ENCODE results near the gene CKS1B. TPM values are rescaled to one million over a fixed set of nuclear protein-coding genes. Genes with fewer than 3 reads are reported as not detected.

CKS1B gene
- total RNA-seq, 4 donors from 2014 or later = 3.6 to 15.7 (median 7.9) TPM

DNA sequence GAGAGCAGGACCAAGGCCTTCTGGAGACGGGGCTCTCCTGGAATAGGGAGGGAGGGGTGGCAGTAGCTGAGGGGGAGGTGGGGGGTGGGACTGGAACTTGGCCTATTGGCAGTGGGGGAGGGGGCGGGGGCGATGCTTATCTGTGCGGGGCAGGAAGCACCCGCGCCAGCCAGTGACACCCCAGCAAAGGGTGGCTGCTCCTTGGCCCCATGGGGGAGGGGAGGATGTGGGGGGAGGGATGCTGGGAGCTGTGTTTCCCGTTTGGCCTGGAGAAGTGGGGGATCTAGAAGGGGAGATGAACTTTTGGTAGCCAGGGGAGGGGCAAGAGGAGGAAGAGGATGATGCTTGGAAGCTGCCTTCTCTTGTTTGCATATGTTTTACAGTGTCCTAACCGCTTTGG is 39.2 kb downstream of the CKS1B start:
- H3K9me3 ChIP-seq = no peaks in the 10 kb centered on the region
- in situ Hi-C loops (cut with MboI; ENCODE audit: low sequenced_read_pairs in 4 of 4) = loop anchor here in 2 of 4 donors (10.0 kb wide), 1 partner anchor 49 kb away; the partner anchor contains the start of gene PYGO2 (in 2 of the 2)
- no peaks in the 10 kb centered on the region for H3K27me3 ChIP-seq
- H3K4me3 ChIP-seq = no peak overlapping the region
- DNase-seq (no peak), ATAC-seq (no peak)
- H3K27ac ChIP-seq = peak overlapping the region in 2 of 4 donors; percentile 95 to 99
- TF ChIP-seq POLR2A (IDR thresholded peaks at IDR 0.05) = no peak
- TF ChIP-seq, protein P1, sequence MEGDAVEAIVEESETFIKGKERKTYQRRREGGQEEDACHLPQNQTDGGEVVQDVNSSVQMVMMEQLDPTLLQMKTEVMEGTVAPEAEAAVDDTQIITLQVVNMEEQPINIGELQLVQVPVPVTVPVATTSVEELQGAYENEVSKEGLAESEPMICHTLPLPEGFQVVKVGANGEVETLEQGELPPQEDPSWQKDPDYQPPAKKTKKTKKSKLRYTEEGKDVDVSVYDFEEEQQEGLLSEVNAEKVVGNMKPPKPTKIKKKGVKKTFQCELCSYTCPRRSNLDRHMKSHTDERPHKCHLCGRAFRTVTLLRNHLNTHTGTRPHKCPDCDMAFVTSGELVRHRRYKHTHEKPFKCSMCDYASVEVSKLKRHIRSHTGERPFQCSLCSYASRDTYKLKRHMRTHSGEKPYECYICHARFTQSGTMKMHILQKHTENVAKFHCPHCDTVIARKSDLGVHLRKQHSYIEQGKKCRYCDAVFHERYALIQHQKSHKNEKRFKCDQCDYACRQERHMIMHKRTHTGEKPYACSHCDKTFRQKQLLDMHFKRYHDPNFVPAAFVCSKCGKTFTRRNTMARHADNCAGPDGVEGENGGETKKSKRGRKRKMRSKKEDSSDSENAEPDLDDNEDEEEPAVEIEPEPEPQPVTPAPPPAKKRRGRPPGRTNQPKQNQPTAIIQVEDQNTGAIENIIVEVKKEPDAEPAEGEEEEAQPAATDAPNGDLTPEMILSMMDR (IDR thresholded peaks at IDR 0.05 in 4 of 5, conservative IDR thresholded peaks at IDR 0.05 in 1 of 5) = no peak
- intact Hi-C loops (cut with DNase I; ENCODE audit: low total_unique reads) = no loop called here
- peaks cover 46 to 59% of the 10 kb centered on the region in 2 donors for H3K4me1 ChIP-seq
- H3K36me3 ChIP-seq = peaks cover 0 to 13% of the 10 kb centered on the region in 2 donors

DNA sequence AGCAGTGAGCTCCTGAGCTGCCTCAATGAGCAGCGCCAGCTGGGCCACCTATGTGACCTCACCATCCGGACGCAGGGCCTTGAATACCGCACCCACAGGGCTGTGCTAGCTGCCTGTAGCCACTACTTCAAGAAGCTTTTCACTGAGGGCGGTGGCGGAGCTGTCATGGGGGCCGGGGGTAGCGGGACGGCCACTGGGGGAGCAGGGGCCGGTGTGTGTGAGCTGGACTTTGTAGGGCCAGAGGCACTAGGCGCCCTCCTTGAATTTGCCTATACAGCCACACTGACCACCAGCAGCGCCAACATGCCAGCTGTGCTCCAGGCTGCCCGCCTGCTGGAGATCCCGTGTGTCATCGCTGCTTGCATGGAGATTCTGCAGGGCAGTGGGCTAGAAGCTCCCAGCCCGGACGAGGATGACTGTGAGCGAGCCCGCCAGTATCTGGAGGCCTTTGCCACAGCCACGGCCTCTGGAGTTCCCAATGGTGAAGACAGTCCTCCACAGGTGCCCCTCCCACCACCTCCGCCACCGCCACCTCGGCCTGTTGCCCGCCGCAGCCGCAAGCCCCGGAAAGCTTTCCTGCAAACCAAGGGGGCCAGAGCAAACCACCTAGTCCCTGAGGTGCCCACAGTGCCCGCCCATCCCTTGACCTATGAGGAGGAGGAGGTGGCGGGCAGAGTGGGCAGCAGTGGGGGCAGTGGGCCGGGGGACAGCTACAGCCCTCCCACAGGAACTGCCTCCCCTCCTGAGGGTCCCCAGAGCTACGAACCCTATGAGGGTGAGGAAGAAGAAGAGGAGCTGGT is 40.4 kb downstream of the CKS1B start:
- Histone ChIP-seq H3K4me3 (no peak overlapping the region), H3K36me3 (peaks cover 0 to 13% of the 10 kb centered on the region in 2 donors), H3K27ac (peak overlapping the region in 2 of 4 donors; percentile 85 to 95), H3K9me3 (no peaks in the 10 kb centered on the region), H3K27me3 (no peaks in the 10 kb centered on the region), H3K4me1 (peaks cover 41 to 48% of the 10 kb centered on the region in 2 donors)
- intact Hi-C loops (cut with DNase I; ENCODE audit: low total_unique reads) (no loop called here), in situ Hi-C loops (cut with MboI; ENCODE audit: low sequenced_read_pairs in 4 of 4) (loop anchor here in 2 of 4 donors (10.0 kb wide), 1 partner anchor 50 kb away; the partner anchor contains the start of gene PYGO2 (in 2 of the 2))
- ATAC-seq (no peak), DNase-seq (no peak)
- TF ChIP-seq, protein P1 (IDR thresholded peaks at IDR 0.05 in 4 of 5, conservative IDR thresholded peaks at IDR 0.05 in 1 of 5) = no peak
- TF ChIP-seq POLR2A (IDR thresholded peaks at IDR 0.05) = no peak

DNA sequence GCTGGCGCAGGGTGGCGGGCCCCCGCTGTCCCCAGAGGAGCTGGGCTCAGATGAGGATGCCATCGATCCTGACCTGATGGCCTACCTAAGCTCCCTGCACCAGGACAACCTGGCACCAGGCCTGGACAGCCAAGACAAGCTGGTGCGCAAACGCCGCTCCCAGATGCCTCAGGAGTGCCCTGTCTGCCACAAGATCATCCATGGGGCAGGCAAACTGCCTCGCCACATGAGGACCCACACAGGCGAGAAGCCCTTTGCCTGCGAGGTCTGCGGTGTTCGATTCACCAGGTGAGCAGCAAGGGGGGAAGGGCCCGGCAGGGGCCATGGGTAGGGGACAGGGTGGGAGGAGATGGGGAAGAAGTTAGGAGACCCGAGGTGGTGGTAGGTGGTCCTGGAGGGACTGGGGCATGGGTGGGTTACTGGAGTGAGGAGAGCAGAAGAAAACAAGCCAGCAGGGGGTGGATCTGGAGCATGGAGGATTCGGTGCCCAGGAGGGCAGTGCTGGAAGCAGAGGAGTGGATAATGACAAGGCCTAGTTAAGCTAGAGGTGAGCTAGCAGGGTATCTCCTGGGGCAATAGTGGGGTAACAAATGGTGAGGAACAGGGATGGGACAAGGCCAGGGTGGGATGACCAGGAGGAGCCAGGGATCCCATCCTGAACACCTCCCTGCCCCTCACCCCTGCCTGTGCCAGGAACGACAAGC is 41.2 kb downstream of the CKS1B start:
- ATAC-seq (no peak), DNase-seq (peak in 1 of 2 donors; percentile 41)
- intact Hi-C loops (cut with DNase I; ENCODE audit: low total_unique reads) (loop anchor here (2.0 kb wide), 2 partner anchors 35 to 69 kb away; partner anchors contain the start of gene ADAM15), in situ Hi-C loops (cut with MboI; ENCODE audit: low sequenced_read_pairs in 4 of 4) (loop anchor here in 2 of 4 donors (10.0 kb wide), 1 partner anchor 51 kb away; the partner anchor contains the start of gene PYGO2 (in 2 of the 2))
- H3K36me3 ChIP-seq = peaks cover 0 to 13% of the 10 kb centered on the region in 2 donors
- no peaks in the 10 kb centered on the region for H3K9me3 ChIP-seq
- H3K27me3 ChIP-seq = no peaks in the 10 kb centered on the region
- H3K27ac ChIP-seq = peak overlapping the region; percentile 80 to 95 (median 86)
- H3K4me1 ChIP-seq = peaks cover 36 to 42% of the 10 kb centered on the region in 2 donors
- no peak overlapping the region for H3K4me3 ChIP-seq
- TF ChIP-seq, protein P1 (IDR thresholded peaks at IDR 0.05 in 4 of 5, conservative IDR thresholded peaks at IDR 0.05 in 1 of 5) = no peak
- no peak for TF ChIP-seq POLR2A (IDR thresholded peaks at IDR 0.05)

DNA sequence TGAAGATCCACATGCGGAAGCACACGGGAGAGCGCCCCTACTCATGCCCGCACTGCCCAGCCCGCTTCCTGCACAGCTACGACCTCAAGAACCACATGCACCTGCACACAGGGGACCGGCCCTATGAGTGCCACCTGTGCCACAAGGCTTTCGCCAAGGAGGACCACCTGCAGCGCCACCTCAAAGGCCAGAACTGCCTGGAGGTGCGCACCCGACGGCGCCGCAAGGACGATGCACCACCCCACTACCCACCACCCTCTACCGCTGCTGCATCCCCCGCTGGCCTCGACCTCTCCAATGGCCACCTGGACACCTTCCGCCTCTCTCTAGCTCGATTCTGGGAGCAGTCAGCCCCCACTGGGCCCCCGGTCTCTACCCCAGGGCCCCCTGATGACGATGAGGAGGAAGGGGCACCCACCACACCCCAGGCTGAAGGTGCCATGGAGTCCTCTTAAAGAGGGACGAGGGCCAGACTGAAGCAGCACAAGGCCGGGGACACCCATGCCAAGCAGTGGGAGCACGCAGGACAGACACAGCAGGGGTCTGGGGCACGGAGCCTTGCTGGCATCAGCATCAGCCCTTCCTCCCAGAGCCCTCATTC is 41.9 kb downstream of the CKS1B start:
- Histone ChIP-seq H3K4me3 (peak overlapping the region in 2 of 4 donors; percentile 48 to 51), H3K36me3 (peaks cover 0 to 13% of the 10 kb centered on the region in 2 donors), H3K27ac (peak overlapping the region; percentile 80 to 95 (median 86)), H3K4me1 (peaks cover 30 to 36% of the 10 kb centered on the region in 2 donors), H3K9me3 (no peaks in the 10 kb centered on the region), H3K27me3 (no peaks in the 10 kb centered on the region)
- DNase-seq (peak in 1 of 2 donors; percentile 39), ATAC-seq (no peak)
- intact Hi-C loops (cut with DNase I; ENCODE audit: low total_unique reads) = loop anchor here (2.0 kb wide), 2 partner anchors 34 to 68 kb away; partner anchors contain the start of gene ADAM15
- TF ChIP-seq, protein P1 (IDR thresholded peaks at IDR 0.05 in 4 of 5, conservative IDR thresholded peaks at IDR 0.05 in 1 of 5) = no peak
- no peak for TF ChIP-seq POLR2A (IDR thresholded peaks at IDR 0.05)
- in situ Hi-C loops (cut with MboI; ENCODE audit: low sequenced_read_pairs in 4 of 4) = loop anchor here in 2 of 4 donors (10.0 kb wide), 1 partner anchor 52 kb away; the partner anchor contains the start of gene PYGO2 (in 2 of the 2)

Data from gastrocnemius medialis (tissue), 4 donors.